ENCODE results near the gene KIAA1210. TPM values are rescaled to one million over a fixed set of nuclear protein-coding genes. Genes with fewer than 3 reads are reported as not detected.

The KIAA1210 gene
- total RNA-seq, 1 experiment from 2014 or later: not detected

DNA sequence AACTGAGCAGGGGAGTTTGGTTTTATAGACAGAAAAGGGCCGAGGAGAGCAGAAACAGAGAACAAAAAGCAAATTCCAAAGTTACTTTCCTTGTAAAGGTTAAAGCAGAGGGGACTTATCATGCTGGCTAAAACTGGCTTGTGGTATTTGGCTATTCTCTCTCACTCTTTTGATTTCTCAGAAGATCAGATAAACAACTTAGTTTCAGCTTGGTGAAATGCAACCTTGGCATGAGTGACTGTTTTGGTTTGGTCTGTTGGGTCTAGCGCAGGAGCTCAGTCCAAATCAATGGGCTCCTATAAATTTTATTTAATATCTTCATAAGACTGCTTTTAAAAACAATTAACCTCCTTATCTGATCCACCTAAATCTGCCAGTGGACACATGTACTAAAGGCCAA, 47.3 kb upstream of the KIAA1210 start:
- Histone ChIP-seq H3K9me3 (ENCODE audit: control insufficient read depth, insufficient read depth, low read depth, low read length) (no peaks in the 10 kb centered on the region), H3K4me1 (ENCODE audit: control insufficient read depth, insufficient read depth, low read length) (no peaks in the 10 kb centered on the region), H3K4me3 (ENCODE audit: low read depth in 2 of 2, low read length in 2 of 2) (no peak overlapping the region), H3K27me3 (ENCODE audit: control insufficient read depth, insufficient read depth, low read length) (no peaks in the 10 kb centered on the region), H3K36me3 (ENCODE audit: control insufficient read depth, insufficient read depth, low read length) (no peaks in the 10 kb centered on the region), H3K27ac (ENCODE audit: low read length) (no peak overlapping the region)
- no peak for TF ChIP-seq SIN3A (IDR thresholded peaks at IDR 0.05; ENCODE audit: borderline replicate concordance, insufficient read depth, low read depth, low read length)
- BruUV-seq (replicated peaks): no TSS peak
- no peak for ATAC-seq
- CTCF ChIA-PET: no interaction called here
- POLR2A ChIA-PET: no interaction called here
- in situ Hi-C loops (cut with HindIII; ENCODE audit: low pct_unique_long_range_greater_than_20kb, low sequenced_read_pairs): no loop called here
- DNase-seq (ENCODE audit: low read depth, low spot score): no peak
- intact Hi-C loops (cut with micrococcal nuclease; ENCODE audit: unreplicated experiment): no loop called here

- no peaks in the 10 kb centered on the region for H3K9me3 ChIP-seq (ENCODE audit: control insufficient read depth, insufficient read depth, low read depth, low read length)
- BruUV-seq (replicated peaks): no TSS peak
These were observed 40.5 kb upstream of the KIAA1210 start for GRCh38 chrX:119168104-119168503.

More at GRCh38 chrX:119168104-119168503, 40.5 kb upstream of the KIAA1210 start:
- POLR2A ChIA-PET: no interaction called here
- no peak overlapping the region for H3K27ac ChIP-seq (ENCODE audit: low read length)
- H3K4me1 ChIP-seq (ENCODE audit: control insufficient read depth, insufficient read depth, low read length): no peaks in the 10 kb centered on the region
- peaks cover 10% of the 10 kb centered on the region for H3K27me3 ChIP-seq (ENCODE audit: control insufficient read depth, insufficient read depth, low read length)
- intact Hi-C loops (cut with micrococcal nuclease; ENCODE audit: unreplicated experiment): no loop called here
- ATAC-seq (no peak), DNase-seq (ENCODE audit: low read depth, low spot score) (no peak)
- TF ChIP-seq CTCF (IDR thresholded peaks at IDR 0.05): no peak
- TF ChIP-seq POLR2AphosphoS5 (IDR thresholded peaks at IDR 0.05; ENCODE audit: low read depth, low read length): no peak
- TF ChIP-seq TCF7L2 (IDR thresholded peaks at IDR 0.05; ENCODE audit: low read depth, low read length): no peak
- TF ChIP-seq, protein P1, sequence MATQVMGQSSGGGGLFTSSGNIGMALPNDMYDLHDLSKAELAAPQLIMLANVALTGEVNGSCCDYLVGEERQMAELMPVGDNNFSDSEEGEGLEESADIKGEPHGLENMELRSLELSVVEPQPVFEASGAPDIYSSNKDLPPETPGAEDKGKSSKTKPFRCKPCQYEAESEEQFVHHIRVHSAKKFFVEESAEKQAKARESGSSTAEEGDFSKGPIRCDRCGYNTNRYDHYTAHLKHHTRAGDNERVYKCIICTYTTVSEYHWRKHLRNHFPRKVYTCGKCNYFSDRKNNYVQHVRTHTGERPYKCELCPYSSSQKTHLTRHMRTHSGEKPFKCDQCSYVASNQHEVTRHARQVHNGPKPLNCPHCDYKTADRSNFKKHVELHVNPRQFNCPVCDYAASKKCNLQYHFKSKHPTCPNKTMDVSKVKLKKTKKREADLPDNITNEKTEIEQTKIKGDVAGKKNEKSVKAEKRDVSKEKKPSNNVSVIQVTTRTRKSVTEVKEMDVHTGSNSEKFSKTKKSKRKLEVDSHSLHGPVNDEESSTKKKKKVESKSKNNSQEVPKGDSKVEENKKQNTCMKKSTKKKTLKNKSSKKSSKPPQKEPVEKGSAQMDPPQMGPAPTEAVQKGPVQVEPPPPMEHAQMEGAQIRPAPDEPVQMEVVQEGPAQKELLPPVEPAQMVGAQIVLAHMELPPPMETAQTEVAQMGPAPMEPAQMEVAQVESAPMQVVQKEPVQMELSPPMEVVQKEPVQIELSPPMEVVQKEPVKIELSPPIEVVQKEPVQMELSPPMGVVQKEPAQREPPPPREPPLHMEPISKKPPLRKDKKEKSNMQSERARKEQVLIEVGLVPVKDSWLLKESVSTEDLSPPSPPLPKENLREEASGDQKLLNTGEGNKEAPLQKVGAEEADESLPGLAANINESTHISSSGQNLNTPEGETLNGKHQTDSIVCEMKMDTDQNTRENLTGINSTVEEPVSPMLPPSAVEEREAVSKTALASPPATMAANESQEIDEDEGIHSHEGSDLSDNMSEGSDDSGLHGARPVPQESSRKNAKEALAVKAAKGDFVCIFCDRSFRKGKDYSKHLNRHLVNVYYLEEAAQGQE (IDR thresholded peaks at IDR 0.05; ENCODE audit: insufficient read depth in 1 of 2, low read depth in 2 of 2, low read length in 1 of 2): no peak
- TF ChIP-seq SIN3A (IDR thresholded peaks at IDR 0.05; ENCODE audit: borderline replicate concordance, insufficient read depth, low read depth, low read length): no peak
- CTCF ChIA-PET: no interaction called here
- no peaks in the 10 kb centered on the region for H3K36me3 ChIP-seq (ENCODE audit: control insufficient read depth, insufficient read depth, low read length)
- in situ Hi-C loops (cut with HindIII; ENCODE audit: low pct_unique_long_range_greater_than_20kb, low sequenced_read_pairs): no loop called here
- no peak overlapping the region for H3K4me3 ChIP-seq (ENCODE audit: low read depth in 2 of 2, low read length in 2 of 2)

Measured in Panc1 (cell line).